Gastroesophageal sphincter (tissue), 3 donors: ENCODE measurements around the gene CPNE5.

Experiments
- CTCF ChIP-seq, 4 experiments: fragments of 200-600 bp in 2 of 4; fragments of 450-650 bp in 2 of 4; sonication (generic) in 1 of 4; IDR thresholded peaks; one replicate each; pipeline ENCODE4 v1.5.1; 2017 to 2019; ENCODE audit warnings: antibody characterized with exemption in 4 of 4, mild to moderate bottlenecking in 2 of 4, moderate library complexity in 2 of 4
- POLR2A ChIP-seq, 2 donors: fragments of 450-650 bp; IDR thresholded peaks; one replicate each; pipeline ENCODE4 v1.6.1; 2017; ENCODE audit warnings: antibody characterized with exemption in 2 of 2, mild to moderate bottlenecking in 2 of 2, moderate library complexity in 1 of 2

GRCh38 chr6:36698871-36699271, 140.4 kb downstream of the CPNE5 start:
- TF ChIP-seq CTCF (IDR thresholded peaks at IDR 0.05) (no peak), POLR2A (IDR thresholded peaks at IDR 0.05) (no peak)
